A673 (cell line): ENCODE measurements around the gene CXCL12. TPM values are rescaled to one million over a fixed set of nuclear protein-coding genes. Genes with fewer than 3 reads are reported as not detected.

ENCODE experiments used
- BruUV-seq: library from RNA; stranded (reverse); fragments of 400-500 nt; replicated peaks from 2 replicates; lab custom pipeline; 2021; lab: Mats Ljungman, UMichigan
- CTCF ChIA-PET: fragments of 300-600 bp; sonication (Branson Sonifier 250); formaldehyde crosslinking; loops from one replicate; lab custom pipeline; 2022; ENCODE audit warnings: antibody characterized with exemption; lab: Charles Lee
- POLR2A ChIA-PET: fragments of 300-600 bp; sonication (Branson Sonifier 250); formaldehyde crosslinking; loops from one replicate; lab custom pipeline; 2022; ENCODE audit warnings: antibody characterized with exemption; ENCODE audit not compliant: low non-redundant PET; lab: Charles Lee
- DNase-seq: peaks from one replicate; pipeline ENCODE4 v3.0.0-alpha.2; 2015; ENCODE audit warnings: low spot score
- H3K27ac ChIP-seq: fragments of 200-600 bp; sonication (generic); 2 replicates; pipeline ENCODE4 v1.5.1; 2016; ENCODE audit warnings: mixed run types, low read depth, mild to moderate bottlenecking, mixed read lengths, antibody characterized with exemption, low read length; ENCODE audit not compliant: poor library complexity, severe bottlenecking
- H3K27me3 ChIP-seq: fragments of 200-600 bp; sonication (generic); replicated peaks from 2 replicates; pipeline ENCODE4 v1.6.1; 2017; ENCODE audit warnings: mixed run types, low read depth, mild to moderate bottlenecking, mixed read lengths, antibody characterized with exemption, low read length; ENCODE audit not compliant: insufficient read depth, poor library complexity
- H3K36me3 ChIP-seq: fragments of 200-600 bp; sonication (generic); 2 replicates; pipeline ENCODE4 v1.6.1; 2016; ENCODE audit warnings: mixed run types, mild to moderate bottlenecking, mixed read lengths, antibody characterized with exemption, low read length; ENCODE audit not compliant: insufficient read depth, poor library complexity, severe bottlenecking
- H3K4me1 ChIP-seq: fragments of 200-600 bp; sonication (generic); 2 replicates; pipeline ENCODE4 v1.6.1; 2017; ENCODE audit warnings: mixed run types, mild to moderate bottlenecking, mixed read lengths, antibody characterized with exemption, low read length; ENCODE audit not compliant: insufficient read depth, poor library complexity, severe bottlenecking
- H3K4me3 ChIP-seq: fragments of 200-600 bp; sonication (generic); 2 replicates; pipeline ENCODE4 v1.5.1; 2016; ENCODE audit warnings: low read depth, mixed run types, mild to moderate bottlenecking, mixed read lengths, low read length; ENCODE audit not compliant: poor library complexity, severe bottlenecking
- H3K9me3 ChIP-seq: fragments of 200-600 bp; sonication (generic); 2 replicates; pipeline ENCODE4 v1.6.1; 2016; ENCODE audit warnings: mixed run types, low read depth, mild to moderate bottlenecking, mixed read lengths, antibody characterized with exemption, low read length; ENCODE audit not compliant: poor library complexity, severe bottlenecking
- CTCF ChIP-seq: fragments of 300-800, 200-600 bp; sonication (generic); conservative IDR thresholded peaks from 2 replicates; pipeline ENCODE4 v1.5.1; 2017; ENCODE audit warnings: low read depth, mild to moderate bottlenecking, antibody characterized with exemption, low read length, moderate library complexity, mixed read lengths
- EZH2 ChIP-seq: fragments of 200-600 bp; sonication (generic); IDR thresholded peaks from 2 replicates; pipeline ENCODE4 v1.6.1; 2017; ENCODE audit warnings: borderline replicate concordance, low read depth, mild to moderate bottlenecking, mixed read lengths, antibody characterized with exemption, low read length; ENCODE audit not compliant: poor library complexity, severe bottlenecking
- intact Hi-C: fragments of 100-400 bp; cut with micrococcal nuclease; formaldehyde crosslinking; loops from one replicate; pipeline ENCODE4 v1.10.0; 2022; ENCODE audit not compliant: unreplicated experiment
- total RNA-seq: library from RNA; stranded (reverse); gene quantifications from 2 replicates; pipeline ENCODE4 v1.2.3, GENCODE V29; 2021

Gene CXCL12
- total RNA-seq, 1 experiment from 2014 or later = 0.30 TPM

- no TSS peak for BruUV-seq
- Histone ChIP-seq H3K27ac (no peak overlapping the region), H3K4me3 (no peak overlapping the region), H3K27me3 (no peaks in the 10 kb centered on the region), H3K36me3 (no peaks in the 10 kb centered on the region), H3K4me1 (no peaks in the 10 kb centered on the region), H3K9me3 (no peaks in the 10 kb centered on the region)
- POLR2A ChIA-PET = no interaction called here
- CTCF ChIA-PET = no interaction called here
- intact Hi-C loops = no loop called here
- DNase-seq = no peak
- TF ChIP-seq CTCF = no peak
- TF ChIP-seq EZH2 = no peak
These were observed 21.2 kb downstream of the CXCL12 start for GRCh38 chr10:44363716-44364115.

GRCh38 chr10:44362866-44363711, 21.8 kb downstream of the CXCL12 start:
- no peak for DNase-seq
- intact Hi-C loops = no loop called here
- POLR2A ChIA-PET = no interaction called here

DNA sequence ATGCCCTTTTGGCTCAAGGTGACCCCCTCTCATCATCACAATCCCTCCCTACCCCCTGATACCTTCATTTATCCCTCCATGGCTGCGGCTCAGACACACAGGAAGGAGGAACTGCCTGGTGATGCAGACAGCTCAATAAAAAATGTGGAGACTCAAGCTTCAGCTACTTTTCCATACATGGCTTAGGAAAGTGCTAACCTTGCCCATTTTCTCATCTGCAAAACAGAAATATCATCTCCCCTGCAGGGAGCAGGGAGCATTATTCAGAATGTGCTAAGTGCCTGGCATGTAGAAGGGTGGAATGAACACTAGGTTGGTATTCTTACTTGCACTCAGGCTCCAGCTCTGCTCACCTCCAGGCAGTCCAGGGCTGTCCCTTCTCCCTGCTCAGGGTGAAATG, 23.8 kb downstream of the CXCL12 start:
- H3K9me3 ChIP-seq = no peaks in the 10 kb centered on the region
- no peak for DNase-seq
- no peaks in the 10 kb centered on the region for H3K27me3 ChIP-seq
- H3K36me3 ChIP-seq = no peaks in the 10 kb centered on the region
- no peak overlapping the region for H3K27ac ChIP-seq
- ChIA-PET POLR2A (no interaction called here), CTCF (no interaction called here)
- no peak for TF ChIP-seq CTCF
- no peak for TF ChIP-seq EZH2
- intact Hi-C loops = no loop called here
- no TSS peak for BruUV-seq
- H3K4me3 ChIP-seq = no peak overlapping the region
- no peaks in the 10 kb centered on the region for H3K4me1 ChIP-seq

More at GRCh38 chr10:44362866-44363711, 21.8 kb downstream of the CXCL12 start:
- no peak overlapping the region for H3K27ac ChIP-seq
- H3K27me3 ChIP-seq = no peaks in the 10 kb centered on the region
- BruUV-seq = no TSS peak
- no peaks in the 10 kb centered on the region for H3K36me3 ChIP-seq
- TF ChIP-seq CTCF = no peak
- TF ChIP-seq EZH2 = no peak
- no peak overlapping the region for H3K4me3 ChIP-seq
- H3K4me1 ChIP-seq = no peaks in the 10 kb centered on the region
- no peaks in the 10 kb centered on the region for H3K9me3 ChIP-seq
- CTCF ChIA-PET = no interaction called here
